Measurements from ENCODE around the gene FAM181B.

DNA sequence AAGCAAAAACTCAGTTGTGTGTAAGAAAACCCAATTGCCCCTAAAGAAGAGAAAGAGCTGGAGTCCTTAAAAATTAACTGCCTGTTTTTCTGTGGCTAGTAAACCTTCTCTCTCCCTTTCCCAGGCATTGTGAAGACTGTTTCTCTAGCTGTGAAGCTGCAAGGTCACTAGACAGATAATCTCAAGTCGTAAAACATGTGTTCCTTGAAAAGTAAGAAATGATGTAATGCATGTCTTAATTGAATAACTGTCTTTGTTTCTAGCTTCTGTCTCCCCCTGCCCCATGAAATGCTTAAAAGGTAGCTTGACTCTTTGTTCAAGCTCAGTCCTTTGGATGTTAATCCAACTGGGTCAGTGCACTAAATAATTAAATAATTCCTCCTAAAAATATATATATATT is 29.5 kb upstream of the FAM181B start:
- TF ChIP-seq CTCF (IDR thresholded peaks at IDR 0.05) (no peak), POLR2A (IDR thresholded peaks at IDR 0.05) (no peak)
